ENCODE results near the gene ITGB3. TPM values are rescaled to one million over a fixed set of nuclear protein-coding genes. Genes with fewer than 3 reads are reported as not detected.
A peak's percentile ranks its signal among the peaks of the same experiment; 100 is the strongest.

ITGB3 gene
- total RNA-seq, 4 donors from 2014 or later: 22.1 to 58.7 (median 53.8) TPM

GRCh38 chr17:47279062-47279801, 25.6 kb downstream of the ITGB3 start:
- peaks cover 0 to 8% of the 10 kb centered on the region in 2 donors for H3K36me3 ChIP-seq
- ATAC-seq: peak; percentile 86
- 1 to 19% methylated on average over 5 to 8 of the region's 10 CpGs for WGBS, 2 donors (ENCODE audit: low coverage in 1 of 2)
- H3K4me3 ChIP-seq: no peak overlapping the region
- no peaks in the 10 kb centered on the region for H3K27me3 ChIP-seq
- peak overlapping the region; percentile 85 to 97 (median 92) for H3K27ac ChIP-seq
- TF ChIP-seq POLR2A (IDR thresholded peaks at IDR 0.05) (no peak), EP300 (IDR thresholded peaks at IDR 0.05) (peak; percentile 52), POLR2AphosphoS5 (IDR thresholded peaks at IDR 0.05) (peak; percentile 86), CTCF (IDR thresholded peaks at IDR 0.05) (peak in 3 of 4 experiments; percentile 29 to 35 (median 30))
- H3K9me3 ChIP-seq: no peaks in the 10 kb centered on the region
- peaks cover 39 to 74% (median 61%) of the 10 kb centered on the region in 3 donors for H3K4me1 ChIP-seq

GRCh38 chr17:47280072-47280811, 26.6 kb downstream of the ITGB3 start:
- Histone ChIP-seq H3K4me3 (no peak overlapping the region), H3K27ac (peak overlapping the region; percentile 85 to 97 (median 92)), H3K27me3 (no peaks in the 10 kb centered on the region), H3K4me1 (peaks cover 39 to 64% (median 55%) of the 10 kb centered on the region in 3 donors), H3K36me3 (peaks cover 0 to 18% of the 10 kb centered on the region in 2 donors), H3K9me3 (no peaks in the 10 kb centered on the region)
- ATAC-seq: no peak
- no peak for TF ChIP-seq CTCF (IDR thresholded peaks at IDR 0.05)
- WGBS, 2 donors (ENCODE audit: low coverage in 1 of 2): 68 to 79% methylated on average over 10 to 12 of the region's 14 CpGs

DNA sequence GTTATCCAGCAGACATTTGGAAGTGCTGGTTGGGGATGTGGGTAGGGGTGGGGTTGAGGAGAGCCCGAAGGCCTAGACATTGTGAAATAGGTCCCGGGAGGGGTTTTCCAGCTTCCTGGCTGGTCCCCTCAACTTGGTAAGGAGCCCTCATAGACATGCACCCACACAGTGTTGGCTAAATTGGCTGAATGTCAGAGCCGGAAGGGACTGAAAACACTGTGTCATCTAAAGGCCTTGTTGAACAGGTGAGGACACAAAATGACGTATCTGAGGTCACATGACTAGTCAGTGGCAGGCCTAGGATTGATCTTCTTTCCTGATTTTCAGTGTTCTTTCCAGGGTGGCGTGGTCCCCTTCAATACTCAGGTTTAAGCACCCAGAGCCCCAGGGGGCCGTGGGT, 27.6 kb downstream of the ITGB3 start:
- H3K27ac ChIP-seq: peak overlapping the region in 3 of 4 donors; percentile 85 to 95 (median 90)
- peaks cover 33 to 54% (median 45%) of the 10 kb centered on the region in 3 donors for H3K4me1 ChIP-seq
- ATAC-seq: no peak
- 90 to 94% methylated on average over 4 to 5 of the region's 6 CpGs for WGBS, 2 donors (ENCODE audit: low coverage in 1 of 2)
- no peak for TF ChIP-seq POLR2A (IDR thresholded peaks at IDR 0.05)
- TF ChIP-seq CTCF (IDR thresholded peaks at IDR 0.05): no peak
- TF ChIP-seq EP300 (IDR thresholded peaks at IDR 0.05): no peak
- TF ChIP-seq POLR2AphosphoS5 (IDR thresholded peaks at IDR 0.05): no peak
- peaks cover 0 to 28% of the 10 kb centered on the region in 2 donors for H3K36me3 ChIP-seq
- no peak overlapping the region for H3K4me3 ChIP-seq
- no peaks in the 10 kb centered on the region for H3K9me3 ChIP-seq
- H3K27me3 ChIP-seq: no peaks in the 10 kb centered on the region

DNA sequence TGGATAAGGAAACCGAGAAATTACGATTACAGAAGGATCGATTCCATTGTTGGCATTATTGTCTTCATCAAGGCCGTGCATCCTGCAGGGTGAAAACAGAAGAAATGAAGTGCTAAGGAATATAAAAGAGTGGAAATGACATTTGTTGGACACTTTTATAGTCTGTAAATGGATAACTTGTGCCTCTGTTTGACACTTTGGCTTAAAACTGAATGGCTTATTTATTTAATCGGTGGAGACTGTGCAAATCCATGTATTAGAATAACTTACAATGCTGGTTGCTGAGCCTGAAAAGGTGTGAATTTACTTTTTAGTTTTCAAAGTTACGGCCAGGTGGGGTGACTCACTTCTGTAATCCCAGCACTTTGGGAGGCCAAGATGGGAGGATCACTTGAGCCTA, 31.4 kb downstream of the ITGB3 start:
- WGBS, 2 donors (ENCODE audit: low coverage in 1 of 2): 94 to 95% methylated on average over 6 of the region's 6 CpGs
- H3K36me3 ChIP-seq: peaks cover 0 to 62% of the 10 kb centered on the region in 2 donors
- H3K4me1 ChIP-seq: peaks cover 3 to 16% (median 7%) of the 10 kb centered on the region in 3 donors
- TF ChIP-seq POLR2A (IDR thresholded peaks at IDR 0.05) (no peak), EP300 (IDR thresholded peaks at IDR 0.05) (no peak), POLR2AphosphoS5 (IDR thresholded peaks at IDR 0.05) (no peak), CTCF (IDR thresholded peaks at IDR 0.05) (no peak)
- H3K4me3 ChIP-seq: no peak overlapping the region
- ATAC-seq: no peak
- no peak overlapping the region for H3K27ac ChIP-seq
- no peaks in the 10 kb centered on the region for H3K9me3 ChIP-seq
- no peaks in the 10 kb centered on the region for H3K27me3 ChIP-seq

Measured in gastroesophageal sphincter (tissue), 4 donors.